OCI-LY1 (cell line): ENCODE data around the gene CHN2.

ENCODE experiments used
- H2AFZ ChIP-seq: fragments of 200-600 bp; sonication (generic), shearing (Covaris generic); 2 replicates; pipeline ENCODE4 v1.6.0; 2014; ENCODE audit warnings: antibody characterized with exemption, mild to moderate bottlenecking, low read length
- H3F3A ChIP-seq: fragments of 200-600 bp; sonication (generic), shearing (Covaris generic); 2 replicates; pipeline ENCODE4 v1.6.0; 2014; ENCODE audit warnings: mild to moderate bottlenecking, antibody characterized with exemption, low read length, moderate library complexity; ENCODE audit not compliant: insufficient read depth
- H3K27ac ChIP-seq: fragments of 200-600 bp; sonication (generic); 2 replicates; pipeline ENCODE4 v1.5.1; 2014; ENCODE audit warnings: low read length, mixed run types, mild to moderate bottlenecking, low read depth; ENCODE audit not compliant: poor library complexity, severe bottlenecking
- H3K27me3 ChIP-seq: fragments of 200-600 bp; sonication (generic); 2 replicates; pipeline ENCODE4 v1.6.0; 2014; ENCODE audit warnings: antibody characterized with exemption, mild to moderate bottlenecking, low read length, moderate library complexity; ENCODE audit not compliant: insufficient read depth
- H3K36me3 ChIP-seq: fragments of 200-600 bp; sonication (generic); 2 replicates; pipeline ENCODE4 v1.6.1; 2014; ENCODE audit warnings: mild to moderate bottlenecking, antibody characterized with exemption, low read length, moderate library complexity, mixed read lengths; ENCODE audit not compliant: insufficient read depth
- H3K4me1 ChIP-seq: fragments of 200-600 bp; sonication (generic); 2 replicates; pipeline ENCODE4 v1.5.1; 2014; ENCODE audit warnings: mild to moderate bottlenecking, low read length, moderate library complexity; ENCODE audit not compliant: insufficient read depth, severe bottlenecking
- H3K4me2 ChIP-seq: fragments of 200-600 bp; sonication (generic), shearing (Covaris generic); 2 replicates; pipeline ENCODE4 v1.6.1; 2014; ENCODE audit warnings: low read length
- H3K4me3 ChIP-seq: fragments of 200-600 bp; sonication (generic); 2 replicates; pipeline ENCODE4 v1.5.1; 2014; ENCODE audit warnings: low read length, low read depth, mild to moderate bottlenecking, mixed read lengths; ENCODE audit not compliant: poor library complexity, severe bottlenecking
- H3K79me2 ChIP-seq: fragments of 200-600 bp; shearing (Covaris generic); 2 replicates; pipeline ENCODE4 v1.6.1; 2016; ENCODE audit warnings: mixed run types, low read length, mixed read lengths; ENCODE audit not compliant: insufficient read depth
- H3K9ac ChIP-seq: fragments of 200-600 bp; sonication (generic), shearing (Covaris generic); 2 replicates; pipeline ENCODE4 v1.6.1; 2014; ENCODE audit warnings: mild to moderate bottlenecking, low read length, mixed read lengths
- H3K9me2 ChIP-seq: fragments of 200-600 bp; sonication (generic), shearing (Covaris generic); 2 replicates; pipeline ENCODE4 v1.6.1; 2014; ENCODE audit warnings: low read depth, mild to moderate bottlenecking, low read length, mixed read lengths
- H3K9me3 ChIP-seq: fragments of 200-600 bp; shearing (Covaris generic); 2 replicates; pipeline ENCODE4 v1.6.1; 2014; ENCODE audit warnings: low read length, mixed read lengths
- H4K20me1 ChIP-seq: fragments of 200-600 bp; sonication (generic), shearing (Covaris generic); 2 replicates; pipeline ENCODE4 v1.6.0; 2016; ENCODE audit warnings: mild to moderate bottlenecking, low read length; ENCODE audit not compliant: insufficient read depth
- EZH2 ChIP-seq: fragments of 200-600 bp; sonication (generic), shearing (Covaris generic); IDR thresholded peaks from 2 replicates; pipeline ENCODE4 v1.8.0; 2017; ENCODE audit warnings: borderline replicate concordance, mixed run types, mild to moderate bottlenecking, antibody characterized with exemption, low read length, moderate library complexity, mixed read lengths
- TF ChIP-seq, protein P1 (sequence below): fragments of 200-600 bp; sonication (generic), shearing (Covaris generic); IDR thresholded peaks from 2 replicates; pipeline ENCODE4 v1.5.1; 2017; ENCODE audit warnings: mild to moderate bottlenecking, antibody characterized with exemption, low read length, moderate library complexity, mixed read lengths

CHN2 gene

DNA sequence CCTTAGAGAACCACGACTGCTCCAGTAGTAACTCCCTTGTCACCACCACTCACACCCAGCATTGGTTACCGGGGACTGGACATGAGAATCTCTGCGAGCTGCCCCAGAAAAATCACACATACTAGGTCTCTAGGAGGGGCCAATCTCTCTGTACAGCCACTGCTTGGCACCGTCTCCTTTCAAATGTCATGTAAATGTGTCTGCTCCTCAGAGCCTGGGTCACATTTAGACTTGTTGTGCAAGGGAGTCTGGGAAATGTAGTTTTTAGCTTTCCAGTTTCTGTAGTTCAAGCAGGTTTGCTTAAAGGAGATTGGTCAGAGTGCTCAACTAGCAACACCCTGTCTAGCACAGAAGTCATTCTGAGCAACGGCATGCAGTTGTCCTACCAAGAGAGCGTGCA is 60.0 kb downstream of the CHN2 start:
- no peak for TF ChIP-seq EZH2
- TF ChIP-seq, protein P1, sequence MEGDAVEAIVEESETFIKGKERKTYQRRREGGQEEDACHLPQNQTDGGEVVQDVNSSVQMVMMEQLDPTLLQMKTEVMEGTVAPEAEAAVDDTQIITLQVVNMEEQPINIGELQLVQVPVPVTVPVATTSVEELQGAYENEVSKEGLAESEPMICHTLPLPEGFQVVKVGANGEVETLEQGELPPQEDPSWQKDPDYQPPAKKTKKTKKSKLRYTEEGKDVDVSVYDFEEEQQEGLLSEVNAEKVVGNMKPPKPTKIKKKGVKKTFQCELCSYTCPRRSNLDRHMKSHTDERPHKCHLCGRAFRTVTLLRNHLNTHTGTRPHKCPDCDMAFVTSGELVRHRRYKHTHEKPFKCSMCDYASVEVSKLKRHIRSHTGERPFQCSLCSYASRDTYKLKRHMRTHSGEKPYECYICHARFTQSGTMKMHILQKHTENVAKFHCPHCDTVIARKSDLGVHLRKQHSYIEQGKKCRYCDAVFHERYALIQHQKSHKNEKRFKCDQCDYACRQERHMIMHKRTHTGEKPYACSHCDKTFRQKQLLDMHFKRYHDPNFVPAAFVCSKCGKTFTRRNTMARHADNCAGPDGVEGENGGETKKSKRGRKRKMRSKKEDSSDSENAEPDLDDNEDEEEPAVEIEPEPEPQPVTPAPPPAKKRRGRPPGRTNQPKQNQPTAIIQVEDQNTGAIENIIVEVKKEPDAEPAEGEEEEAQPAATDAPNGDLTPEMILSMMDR: no peak
- Histone ChIP-seq H3K79me2 (no peaks in the 10 kb centered on the region), H3K36me3 (no peaks in the 10 kb centered on the region), H2AFZ (no peak overlapping the region), H3K9ac (no peak overlapping the region), H3F3A (no peaks in the 10 kb centered on the region), H3K4me1 (no peaks in the 10 kb centered on the region), H3K9me2 (no peaks in the 10 kb centered on the region), H3K9me3 (no peaks in the 10 kb centered on the region), H3K27ac (no peak overlapping the region), H3K27me3 (no peaks in the 10 kb centered on the region), H3K4me2 (no peak overlapping the region), H3K4me3 (no peak overlapping the region), H4K20me1 (no peaks in the 10 kb centered on the region)

DNA sequence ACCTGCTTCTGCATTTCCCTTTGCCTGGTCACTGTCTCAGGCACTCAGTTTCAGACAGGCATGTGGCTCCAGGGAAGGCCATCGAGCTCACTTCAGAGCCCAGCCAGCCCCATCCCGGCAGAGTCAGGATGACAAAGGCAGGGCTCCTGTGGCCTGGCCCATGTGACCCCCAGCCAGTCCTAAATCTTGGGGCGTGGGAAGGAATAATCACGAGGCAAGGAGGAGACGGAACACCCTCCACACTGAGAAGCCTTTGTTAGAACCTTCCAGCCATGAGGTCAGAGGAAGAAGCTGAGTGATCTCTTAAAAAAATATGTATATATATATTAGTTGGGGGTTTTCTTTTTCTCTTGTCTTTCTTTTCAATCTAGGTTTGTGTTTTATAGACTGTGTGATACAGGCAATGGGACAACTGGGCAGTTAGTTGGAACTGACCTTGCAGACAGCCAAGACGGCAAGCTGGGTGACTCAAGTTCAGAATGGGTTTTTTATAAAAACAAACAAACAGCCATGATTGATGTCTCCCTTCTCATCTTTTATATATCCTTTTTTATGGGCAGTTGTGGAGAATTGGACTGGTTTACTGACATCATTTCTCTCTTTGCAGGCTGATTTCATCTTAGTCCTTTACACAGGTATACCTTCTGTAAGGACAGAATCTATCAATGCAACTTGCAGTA is 60.8 kb downstream of the CHN2 start:
- Histone ChIP-seq H4K20me1 (no peaks in the 10 kb centered on the region), H3F3A (no peaks in the 10 kb centered on the region), H3K9me3 (no peaks in the 10 kb centered on the region), H3K9me2 (no peaks in the 10 kb centered on the region), H3K27me3 (no peaks in the 10 kb centered on the region), H3K9ac (no peak overlapping the region), H3K4me1 (no peaks in the 10 kb centered on the region), H3K36me3 (no peaks in the 10 kb centered on the region), H3K4me2 (no peak overlapping the region), H3K27ac (no peak overlapping the region), H3K79me2 (no peaks in the 10 kb centered on the region), H3K4me3 (no peak overlapping the region), H2AFZ (no peak overlapping the region)
- TF ChIP-seq EZH2: no peak
- TF ChIP-seq, protein P1: no peak

DNA sequence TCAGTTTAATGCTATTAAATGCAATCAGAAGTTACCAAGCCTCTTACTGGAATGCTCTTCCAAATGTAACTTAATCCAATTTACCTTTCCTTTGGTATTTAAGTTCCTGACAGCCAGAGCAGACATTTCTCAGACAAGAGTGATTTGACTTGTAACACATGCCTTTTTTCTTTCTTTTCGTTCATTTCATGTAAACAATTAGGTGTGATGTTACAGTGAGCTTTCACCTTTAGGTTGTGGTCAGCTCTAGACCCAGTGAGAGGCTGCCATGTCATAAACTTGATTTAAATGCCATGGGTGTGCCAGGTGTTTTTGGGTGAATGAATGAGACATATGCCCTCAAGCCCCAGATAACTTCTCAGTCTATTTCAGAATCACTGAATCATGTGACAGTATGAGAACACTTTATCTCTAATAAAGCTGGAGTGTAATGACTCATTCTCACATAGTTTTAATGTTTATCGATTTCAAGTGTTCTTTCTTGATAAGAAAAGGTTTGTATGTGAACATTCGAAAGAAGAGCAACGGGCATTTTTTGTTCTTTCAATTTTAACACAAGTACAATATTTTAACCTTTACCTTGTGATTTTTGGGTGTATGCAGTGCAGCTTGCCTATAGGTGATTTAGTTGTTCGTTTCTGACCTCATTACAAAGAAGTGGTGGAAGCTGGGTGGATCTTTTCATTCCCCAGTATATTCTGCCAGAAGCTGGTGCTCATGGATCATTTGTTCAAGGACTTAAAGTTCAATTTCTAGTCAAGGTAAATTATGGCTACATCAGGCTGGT is 61.5 kb downstream of the CHN2 start:
- H3K4me1 ChIP-seq: no peaks in the 10 kb centered on the region
- H3K9me2 ChIP-seq: no peaks in the 10 kb centered on the region
- H3K79me2 ChIP-seq: no peaks in the 10 kb centered on the region
- H3K36me3 ChIP-seq: no peaks in the 10 kb centered on the region
- H3K4me2 ChIP-seq: no peak overlapping the region
- no peaks in the 10 kb centered on the region for H3K27me3 ChIP-seq
- H3K27ac ChIP-seq: no peak overlapping the region
- no peaks in the 10 kb centered on the region for H4K20me1 ChIP-seq
- H3F3A ChIP-seq: no peaks in the 10 kb centered on the region
- H3K9ac ChIP-seq: no peak overlapping the region
- H3K9me3 ChIP-seq: no peaks in the 10 kb centered on the region
- H2AFZ ChIP-seq: no peak overlapping the region
- no peak for TF ChIP-seq EZH2
- TF ChIP-seq, protein P1: no peak
- H3K4me3 ChIP-seq: no peak overlapping the region
